Measurements from ENCODE around the gene SYNJ1.

SYNJ1 gene

GRCh38 chr21:32581732-32582131, 146.1 kb downstream of the SYNJ1 start:
- Mint-ChIP-seq H3K27me3 (ENCODE audit: low read depth) (no peaks in the 10 kb centered on the region), H3K9me3 (no peaks in the 10 kb centered on the region), H3K36me3 (ENCODE audit: low read depth) (no peaks in the 10 kb centered on the region), H3K4me3 (no peak overlapping the region), H3K27ac (no peak overlapping the region), H3K4me1 (ENCODE audit: low read depth) (no peaks in the 10 kb centered on the region)
- DNase-seq (ENCODE audit: low spot score) = no peak

- no peaks in the 10 kb centered on the region for H3K27me3 Mint-ChIP-seq (ENCODE audit: low read depth)
- no peaks in the 10 kb centered on the region for H3K4me1 Mint-ChIP-seq (ENCODE audit: low read depth)
- no peak overlapping the region for H3K27ac Mint-ChIP-seq
- H3K4me3 Mint-ChIP-seq = no peak overlapping the region
- H3K36me3 Mint-ChIP-seq (ENCODE audit: low read depth) = no peaks in the 10 kb centered on the region
- no peak for DNase-seq (ENCODE audit: low spot score)
- no peaks in the 10 kb centered on the region for H3K9me3 Mint-ChIP-seq
These were observed 146.9 kb downstream of the SYNJ1 start for GRCh38 chr21:32580949-32581348.

Data from T-helper 2 cell treated with Interferon-gamma antibody and Interleukin-4, amounts not matched to agents 5 μg/mL and 100 μg/mL, for 36 hours (primary cell).